ENCODE data around the gene SGCD.

Gene SGCD

DNA sequence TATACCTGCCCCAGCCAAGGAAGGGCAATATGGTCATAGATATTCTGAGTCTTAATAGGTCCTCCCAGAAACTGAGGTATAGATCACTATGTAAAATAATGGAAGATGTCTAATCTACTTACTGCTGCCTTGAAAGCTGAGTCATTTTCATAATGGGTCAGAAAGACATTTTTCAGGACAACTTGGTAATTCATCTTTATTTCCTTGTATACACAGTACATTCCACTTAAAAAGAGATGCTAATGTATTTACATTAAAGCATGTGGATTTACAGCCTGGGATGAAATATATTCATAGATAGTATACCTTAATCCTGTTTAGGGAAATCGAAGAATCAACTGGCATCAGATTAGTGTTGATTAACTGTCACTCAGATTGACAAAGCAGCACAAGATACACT lies 304.0 kb downstream of the SGCD start:
- no peak overlapping the region for H3K27ac ChIP-seq (replicated peaks)
- TF ChIP-seq, protein P1, sequence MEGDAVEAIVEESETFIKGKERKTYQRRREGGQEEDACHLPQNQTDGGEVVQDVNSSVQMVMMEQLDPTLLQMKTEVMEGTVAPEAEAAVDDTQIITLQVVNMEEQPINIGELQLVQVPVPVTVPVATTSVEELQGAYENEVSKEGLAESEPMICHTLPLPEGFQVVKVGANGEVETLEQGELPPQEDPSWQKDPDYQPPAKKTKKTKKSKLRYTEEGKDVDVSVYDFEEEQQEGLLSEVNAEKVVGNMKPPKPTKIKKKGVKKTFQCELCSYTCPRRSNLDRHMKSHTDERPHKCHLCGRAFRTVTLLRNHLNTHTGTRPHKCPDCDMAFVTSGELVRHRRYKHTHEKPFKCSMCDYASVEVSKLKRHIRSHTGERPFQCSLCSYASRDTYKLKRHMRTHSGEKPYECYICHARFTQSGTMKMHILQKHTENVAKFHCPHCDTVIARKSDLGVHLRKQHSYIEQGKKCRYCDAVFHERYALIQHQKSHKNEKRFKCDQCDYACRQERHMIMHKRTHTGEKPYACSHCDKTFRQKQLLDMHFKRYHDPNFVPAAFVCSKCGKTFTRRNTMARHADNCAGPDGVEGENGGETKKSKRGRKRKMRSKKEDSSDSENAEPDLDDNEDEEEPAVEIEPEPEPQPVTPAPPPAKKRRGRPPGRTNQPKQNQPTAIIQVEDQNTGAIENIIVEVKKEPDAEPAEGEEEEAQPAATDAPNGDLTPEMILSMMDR (IDR thresholded peaks at IDR 0.05; ENCODE audit: insufficient read depth, low read length) = no peak
- TF ChIP-seq, protein P2, sequence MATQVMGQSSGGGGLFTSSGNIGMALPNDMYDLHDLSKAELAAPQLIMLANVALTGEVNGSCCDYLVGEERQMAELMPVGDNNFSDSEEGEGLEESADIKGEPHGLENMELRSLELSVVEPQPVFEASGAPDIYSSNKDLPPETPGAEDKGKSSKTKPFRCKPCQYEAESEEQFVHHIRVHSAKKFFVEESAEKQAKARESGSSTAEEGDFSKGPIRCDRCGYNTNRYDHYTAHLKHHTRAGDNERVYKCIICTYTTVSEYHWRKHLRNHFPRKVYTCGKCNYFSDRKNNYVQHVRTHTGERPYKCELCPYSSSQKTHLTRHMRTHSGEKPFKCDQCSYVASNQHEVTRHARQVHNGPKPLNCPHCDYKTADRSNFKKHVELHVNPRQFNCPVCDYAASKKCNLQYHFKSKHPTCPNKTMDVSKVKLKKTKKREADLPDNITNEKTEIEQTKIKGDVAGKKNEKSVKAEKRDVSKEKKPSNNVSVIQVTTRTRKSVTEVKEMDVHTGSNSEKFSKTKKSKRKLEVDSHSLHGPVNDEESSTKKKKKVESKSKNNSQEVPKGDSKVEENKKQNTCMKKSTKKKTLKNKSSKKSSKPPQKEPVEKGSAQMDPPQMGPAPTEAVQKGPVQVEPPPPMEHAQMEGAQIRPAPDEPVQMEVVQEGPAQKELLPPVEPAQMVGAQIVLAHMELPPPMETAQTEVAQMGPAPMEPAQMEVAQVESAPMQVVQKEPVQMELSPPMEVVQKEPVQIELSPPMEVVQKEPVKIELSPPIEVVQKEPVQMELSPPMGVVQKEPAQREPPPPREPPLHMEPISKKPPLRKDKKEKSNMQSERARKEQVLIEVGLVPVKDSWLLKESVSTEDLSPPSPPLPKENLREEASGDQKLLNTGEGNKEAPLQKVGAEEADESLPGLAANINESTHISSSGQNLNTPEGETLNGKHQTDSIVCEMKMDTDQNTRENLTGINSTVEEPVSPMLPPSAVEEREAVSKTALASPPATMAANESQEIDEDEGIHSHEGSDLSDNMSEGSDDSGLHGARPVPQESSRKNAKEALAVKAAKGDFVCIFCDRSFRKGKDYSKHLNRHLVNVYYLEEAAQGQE (IDR thresholded peaks at IDR 0.05; ENCODE audit: insufficient replicate concordance, low read depth) = no peak
- no peak for TF ChIP-seq GABPA (IDR thresholded peaks at IDR 0.05; ENCODE audit: low read depth)
- no peak for TF ChIP-seq POLR2AphosphoS5 (IDR thresholded peaks at IDR 0.05; ENCODE audit: low read depth)
- no peak for TF ChIP-seq SPI1 (IDR thresholded peaks at IDR 0.05; ENCODE audit: borderline replicate concordance, low read depth)

DNA sequence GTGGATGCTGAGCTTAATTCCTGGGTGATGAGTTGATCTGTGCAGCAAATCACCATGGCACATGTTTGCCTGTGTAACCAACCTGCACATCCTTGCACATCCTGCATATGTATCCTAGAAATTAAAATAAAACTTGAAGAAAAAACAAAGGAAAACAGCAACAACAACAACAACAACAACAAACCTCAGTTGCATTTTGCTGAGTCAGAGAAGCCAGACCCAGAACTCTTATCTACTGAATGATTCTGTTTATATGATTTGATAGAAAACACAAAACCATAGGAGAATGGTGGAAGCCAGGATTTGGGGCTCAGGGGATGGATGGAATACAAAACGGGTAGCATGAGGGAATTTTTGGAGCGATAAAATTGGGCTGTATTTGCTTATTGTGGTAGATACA lies 307.3 kb downstream of the SGCD start:
- Histone ChIP-seq H3K4me3 (replicated peaks; ENCODE audit: insufficient read depth, low read length) (no peak overlapping the region), H3K27me3 (ENCODE audit: insufficient read depth, poor library complexity, severe bottlenecking) (no peaks in the 10 kb centered on the region)
- no peak for TF ChIP-seq SPI1 (IDR thresholded peaks at IDR 0.05; ENCODE audit: borderline replicate concordance, low read depth)
- no peak for TF ChIP-seq POLR2AphosphoS5 (IDR thresholded peaks at IDR 0.05; ENCODE audit: low read depth)

More for the DNA sequence above, 304.0 kb downstream of the SGCD start:
- Histone ChIP-seq H3K4me3 (replicated peaks; ENCODE audit: insufficient read depth, low read length) (no peak overlapping the region), H3K27me3 (ENCODE audit: insufficient read depth, poor library complexity, severe bottlenecking) (no peaks in the 10 kb centered on the region)
- DNase-seq (ENCODE audit: low read depth in 1 of 2, low spot score in 1 of 2) = no peak

DNA sequence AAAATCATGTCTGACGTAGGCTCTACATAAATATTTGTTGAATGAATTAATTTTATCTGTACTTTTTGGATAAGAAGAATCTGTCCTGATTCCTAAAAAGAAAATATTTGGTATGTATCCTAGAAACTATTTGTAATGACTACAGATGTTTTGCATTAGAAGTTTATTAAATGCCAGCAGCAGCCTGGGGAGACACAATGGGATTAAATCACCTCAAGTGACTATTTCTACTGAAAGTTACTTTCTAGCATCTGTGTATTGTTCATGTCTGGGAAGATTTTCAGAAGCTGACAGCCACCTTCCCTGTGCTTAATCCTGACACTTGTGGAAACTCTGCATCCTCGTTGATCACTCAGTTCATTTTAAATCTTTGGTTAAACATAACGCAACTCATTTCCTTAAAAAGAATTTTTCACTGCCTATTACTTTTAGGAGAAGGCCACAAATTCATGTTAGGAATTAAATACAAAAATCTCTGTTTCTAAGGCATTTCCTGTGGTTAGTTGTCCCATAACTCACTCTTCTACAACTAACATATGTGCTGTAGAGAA lies 313.8 kb downstream of the SGCD start:
- DNase-seq (ENCODE audit: low read depth in 1 of 2, low spot score in 1 of 2) = no peak
- no peak for TF ChIP-seq GABPA (IDR thresholded peaks at IDR 0.05; ENCODE audit: low read depth)
- TF ChIP-seq, protein P2 (IDR thresholded peaks at IDR 0.05; ENCODE audit: insufficient replicate concordance, low read depth) = no peak
- no peak for TF ChIP-seq POLR2AphosphoS5 (IDR thresholded peaks at IDR 0.05; ENCODE audit: low read depth)
- TF ChIP-seq SPI1 (IDR thresholded peaks at IDR 0.05; ENCODE audit: borderline replicate concordance, low read depth) = no peak
- TF ChIP-seq, protein P1 (IDR thresholded peaks at IDR 0.05; ENCODE audit: insufficient read depth, low read length) = no peak
- Histone ChIP-seq H3K27ac (replicated peaks) (no peak overlapping the region), H3K27me3 (ENCODE audit: insufficient read depth, poor library complexity, severe bottlenecking) (no peaks in the 10 kb centered on the region), H3K4me3 (replicated peaks; ENCODE audit: insufficient read depth, low read length) (no peak overlapping the region)

More for the DNA sequence above, 307.3 kb downstream of the SGCD start:
- H3K27ac ChIP-seq (replicated peaks) = no peak overlapping the region
- DNase-seq (ENCODE audit: low read depth in 1 of 2, low spot score in 1 of 2) = no peak

DNA sequence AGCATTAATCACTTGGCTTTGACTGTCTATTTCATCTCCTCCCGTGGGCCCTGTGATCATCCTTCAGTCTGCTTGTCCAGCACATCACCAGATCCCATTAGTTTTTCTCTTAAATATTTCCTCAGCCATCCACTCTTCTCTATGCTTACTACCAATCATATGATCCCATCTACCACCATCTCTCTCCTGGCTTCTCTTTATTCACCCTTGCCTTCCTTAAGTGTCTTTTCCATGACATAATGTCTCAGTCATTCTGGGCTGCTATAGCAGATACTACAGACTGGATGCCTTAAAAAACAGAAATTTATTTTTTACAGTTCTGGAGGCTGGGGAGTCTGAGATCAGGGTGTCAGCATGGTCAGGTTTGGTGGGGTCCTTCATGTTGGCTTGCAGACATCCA lies 314.7 kb downstream of the SGCD start:
- Histone ChIP-seq H3K27ac (replicated peaks) (no peak overlapping the region), H3K4me3 (replicated peaks; ENCODE audit: insufficient read depth, low read length) (no peak overlapping the region), H3K27me3 (ENCODE audit: insufficient read depth, poor library complexity, severe bottlenecking) (no peaks in the 10 kb centered on the region)
- TF ChIP-seq SPI1 (IDR thresholded peaks at IDR 0.05; ENCODE audit: borderline replicate concordance, low read depth) (no peak), GABPA (IDR thresholded peaks at IDR 0.05; ENCODE audit: low read depth) (no peak), POLR2AphosphoS5 (IDR thresholded peaks at IDR 0.05; ENCODE audit: low read depth) (no peak)
- TF ChIP-seq, protein P1 (IDR thresholded peaks at IDR 0.05; ENCODE audit: insufficient read depth, low read length) = no peak
- TF ChIP-seq, protein P2 (IDR thresholded peaks at IDR 0.05; ENCODE audit: insufficient replicate concordance, low read depth) = no peak
- DNase-seq (ENCODE audit: low read depth in 1 of 2, low spot score in 1 of 2) = no peak
